Erythroblast (primary cell): ENCODE measurements around the gene FBXW5.

Experiments
- GATA1 ChIP-seq: IDR thresholded peaks from 2 replicates; pipeline ENCODE4 v1.6.1; 2011; ENCODE audit warnings: low read depth, mild to moderate bottlenecking, control low read depth, low read length, moderate library complexity
- POLR2A ChIP-seq: IDR thresholded peaks from 2 replicates; pipeline ENCODE4 v1.6.1; 2011; ENCODE audit warnings: mild to moderate bottlenecking, low read length

DNA sequence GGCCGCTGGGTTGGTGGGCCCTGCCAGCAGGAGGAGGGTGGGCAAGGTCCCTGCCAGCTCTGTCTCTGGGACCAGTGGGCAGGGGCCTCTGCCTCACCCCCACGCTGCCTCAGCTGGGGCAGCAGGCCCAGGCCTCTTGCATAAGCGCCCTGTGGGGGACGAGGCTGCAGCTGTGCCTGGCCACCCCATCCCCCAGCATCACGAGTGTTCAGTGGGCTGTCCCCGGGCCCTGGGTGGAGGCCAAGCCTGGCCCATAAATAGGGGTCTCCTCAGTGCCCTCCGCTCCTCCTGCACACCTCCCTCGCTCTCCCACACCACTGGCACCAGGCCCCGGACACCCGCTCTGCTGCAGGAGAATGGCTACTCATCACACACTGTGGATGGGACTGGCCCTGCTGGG, 32.7 kb upstream of the FBXW5 start, which contains the start of gene PTGDS:
- TF ChIP-seq POLR2A (no peak), GATA1 (no peak)
